Liver (tissue), 9 donors: ENCODE data around the gene CPA2. TPM values are rescaled to one million over a fixed set of nuclear protein-coding genes. Genes with fewer than 3 reads are reported as not detected.

Source experiments
- DNase-seq: peaks from one replicate; pipeline ENCODE4 v3.0.0-alpha.2; 2017; ENCODE audit warnings: low spot score
- H3K27ac ChIP-seq, 2 donors: one replicate each; pipeline ENCODE4 v1.7.0; 2013; ENCODE audit warnings: inconsistent platforms in 2 of 2, low read length in 2 of 2, control low read depth in 1 of 2, low read depth in 1 of 2, mild to moderate bottlenecking in 1 of 2
- H3K27me3 ChIP-seq, 4 donors: one replicate each; pipeline versions ENCODE4 v1.6.1 to v1.7.0; 2013; ENCODE audit warnings: low read length in 3 of 4, inconsistent platforms in 1 of 4, mild to moderate bottlenecking in 1 of 4, moderate library complexity in 1 of 4; ENCODE audit not compliant: control insufficient read depth in 4 of 4, insufficient read depth in 4 of 4
- H3K36me3 ChIP-seq, 4 donors: one replicate each; pipeline versions ENCODE4 v1.6.1 to v1.7.0; 2013; ENCODE audit warnings: low read length in 3 of 4, mild to moderate bottlenecking in 3 of 4, low read depth in 1 of 4, moderate library complexity in 1 of 4; ENCODE audit not compliant: control insufficient read depth in 4 of 4, insufficient read depth in 3 of 4
- H3K4me1 ChIP-seq, 4 donors: one replicate each; pipeline versions ENCODE4 v1.6.1 to v1.7.0; 2013; ENCODE audit warnings: low read length in 3 of 4, mild to moderate bottlenecking in 3 of 4, moderate library complexity in 1 of 4; ENCODE audit not compliant: control insufficient read depth in 4 of 4, insufficient read depth in 4 of 4
- H3K4me3 ChIP-seq, 3 donors: one replicate each; pipeline versions ENCODE4 v1.6.1 to v1.7.0; 2013; ENCODE audit warnings: low read length in 3 of 3, control low read depth in 1 of 3, low read depth in 1 of 3, mild to moderate bottlenecking in 1 of 3
- H3K9ac ChIP-seq, 2 donors: one replicate each; pipeline ENCODE4 v1.7.0; 2013; ENCODE audit warnings: low read length in 2 of 2, mild to moderate bottlenecking in 2 of 2, moderate library complexity in 2 of 2, control low read depth in 1 of 2, low read depth in 1 of 2
- H3K9me3 ChIP-seq, 4 donors: one replicate each; pipeline versions ENCODE4 v1.6.1 to v1.7.0; 2013; ENCODE audit warnings: low read length in 3 of 4; ENCODE audit not compliant: control insufficient read depth in 4 of 4
- EGR1 ChIP-seq, 2 donors: IDR thresholded peaks; 2 replicates each; pipeline ENCODE4 v1.6.1; 2016 to 2018; ENCODE audit warnings: antibody characterized with exemption in 2 of 2, low read depth in 2 of 2
- FOXA1 ChIP-seq: IDR thresholded peaks from 2 replicates; pipeline ENCODE4 v1.6.1; 2016; ENCODE audit warnings: antibody characterized with exemption
- FOXA2 ChIP-seq: IDR thresholded peaks from 2 replicates; pipeline ENCODE4 v1.6.1; 2016; ENCODE audit warnings: antibody characterized with exemption
- GABPA ChIP-seq, 2 donors: IDR thresholded peaks in 1 of 2; conservative IDR thresholded peaks in 1 of 2; 2 replicates each; pipeline ENCODE4 v1.6.1; 2016; ENCODE audit warnings: antibody characterized with exemption in 2 of 2, mild to moderate bottlenecking in 1 of 2, moderate library complexity in 1 of 2
- HNF4A ChIP-seq, 2 donors: conservative IDR thresholded peaks; 2 replicates each; pipeline ENCODE4 v1.6.1; 2016; ENCODE audit warnings: antibody characterized with exemption in 2 of 2, mild to moderate bottlenecking in 2 of 2
- HNF4G ChIP-seq: IDR thresholded peaks from 2 replicates; pipeline ENCODE4 v1.6.1; 2016; ENCODE audit warnings: antibody characterized with exemption
- JUND ChIP-seq, 2 donors: IDR thresholded peaks; 2 replicates each; pipeline ENCODE4 v1.6.1; 2016; ENCODE audit warnings: antibody characterized with exemption in 2 of 2
- MAX ChIP-seq: IDR thresholded peaks from 2 replicates; pipeline ENCODE4 v1.6.1; 2016; ENCODE audit warnings: antibody characterized with exemption
- NR2F2 ChIP-seq: IDR thresholded peaks from 2 replicates; pipeline ENCODE4 v1.6.1; 2016; ENCODE audit warnings: antibody characterized with exemption
- RAD21 ChIP-seq, 2 donors: IDR thresholded peaks; 2 replicates each; pipeline ENCODE4 v1.6.1; 2016; ENCODE audit warnings: antibody characterized with exemption in 2 of 2, mild to moderate bottlenecking in 2 of 2
- SP1 ChIP-seq: IDR thresholded peaks from 2 replicates; pipeline ENCODE4 v1.6.1; 2018; ENCODE audit warnings: antibody characterized with exemption, mild to moderate bottlenecking
- TAF1 ChIP-seq: conservative IDR thresholded peaks from 2 replicates; pipeline ENCODE4 v1.6.1; 2016; ENCODE audit warnings: antibody characterized with exemption, mild to moderate bottlenecking
- YY1 ChIP-seq: IDR thresholded peaks from 2 replicates; pipeline ENCODE4 v1.6.1; 2016; ENCODE audit warnings: antibody characterized with exemption, mild to moderate bottlenecking
- ZBTB33 ChIP-seq: IDR thresholded peaks from 2 replicates; pipeline ENCODE4 v1.6.1; 2016; ENCODE audit warnings: antibody characterized with exemption
- WGBS: extraction: QIAGEN DNeasy Blood & Tissue Kit; methylation state at CpG from one replicate; pipeline ENCODE4 v1.1.7; 2013; 5-methylcytosine and 5-hydroxymethylcytosine counted together
- polyA plus RNA-seq, 2 donors: library from polyadenylated mRNA; stranded (reverse) in 1 of 2; unstranded in 1 of 2; fragments of 200-250 nt in 1 of 2; fragments of >200 nt in 1 of 2; fragmentation: Nextera tagmentation in 1 of 2; extraction: Ambion mirVana in 1 of 2; gene quantifications; one replicate each; pipeline versions ENCODE4 v1.2.1 to v1.2.3, GENCODE V29; 2013 to 2015
- total RNA-seq, 2 donors: library from RNA; depleted of rRNA; stranded (reverse); fragments of >200 nt; gene quantifications; one replicate each; pipeline ENCODE4 v1.2.3, GENCODE V29; 2014
- TF ChIP-seq, protein P1 (sequence below): fragments of 150-350 bp; IDR thresholded peaks from 2 replicates; pipeline ENCODE4 v1.5.1; 2017; ENCODE audit warnings: improper control_type of control experiment, low read depth, low read length; ENCODE audit not compliant: missing input control
- TF ChIP-seq, protein P2 (sequence below): IDR thresholded peaks from 2 replicates; pipeline ENCODE4 v1.6.1; 2016; ENCODE audit warnings: antibody characterized with exemption, mild to moderate bottlenecking
- TF ChIP-seq, protein P3 (sequence below): IDR thresholded peaks from 2 replicates; pipeline ENCODE4 v1.6.1; 2016; ENCODE audit warnings: antibody characterized with exemption
- donor health status: healthy.
- donor health status: healthy.
- donor health status: healthy.
- donor health status: healthy.
- donor health status: healthy.

The CPA2 gene
- total and polyA plus RNA-seq, 4 donors, result not detected

DNA sequence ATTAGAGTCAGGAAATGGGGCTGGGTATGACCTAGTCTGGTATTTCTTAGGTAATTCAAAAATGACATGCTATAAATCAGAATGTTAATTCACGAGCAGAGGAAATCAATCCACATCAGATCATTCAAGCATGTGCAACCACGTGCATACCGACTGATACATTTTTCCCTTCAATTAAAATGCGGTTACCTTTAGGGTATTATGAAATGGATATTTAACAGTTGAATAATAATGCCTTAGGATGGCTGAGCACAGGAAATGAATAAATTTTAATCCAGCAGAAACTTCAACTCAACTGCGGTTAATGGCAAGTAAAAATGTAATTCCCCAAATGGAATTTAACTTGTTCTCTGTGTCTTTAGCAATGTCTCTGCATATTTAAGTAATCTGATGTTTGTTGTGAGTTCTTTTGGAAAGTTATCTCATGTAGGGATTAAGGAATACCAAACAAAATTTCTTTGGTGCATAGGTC lies 9.2 kb downstream of the CPA2 start:
- no peak overlapping the region for H3K4me3 ChIP-seq
- H3K9me3 ChIP-seq, result peaks cover 0 to 3% (median 0%) of the 10 kb centered on the region in 4 donors
- TF ChIP-seq JUND (IDR thresholded peaks at IDR 0.05) (no peak), NR2F2 (no peak), EGR1 (IDR thresholded peaks at IDR 0.05; ENCODE audit: low read depth in 2 of 2) (no peak), GABPA (IDR thresholded peaks at IDR 0.05 in 1 of 2, conservative IDR thresholded peaks at IDR 0.05 in 1 of 2) (no peak), TAF1 (no peak), YY1 (no peak), SP1 (no peak)
- TF ChIP-seq, protein P1, sequence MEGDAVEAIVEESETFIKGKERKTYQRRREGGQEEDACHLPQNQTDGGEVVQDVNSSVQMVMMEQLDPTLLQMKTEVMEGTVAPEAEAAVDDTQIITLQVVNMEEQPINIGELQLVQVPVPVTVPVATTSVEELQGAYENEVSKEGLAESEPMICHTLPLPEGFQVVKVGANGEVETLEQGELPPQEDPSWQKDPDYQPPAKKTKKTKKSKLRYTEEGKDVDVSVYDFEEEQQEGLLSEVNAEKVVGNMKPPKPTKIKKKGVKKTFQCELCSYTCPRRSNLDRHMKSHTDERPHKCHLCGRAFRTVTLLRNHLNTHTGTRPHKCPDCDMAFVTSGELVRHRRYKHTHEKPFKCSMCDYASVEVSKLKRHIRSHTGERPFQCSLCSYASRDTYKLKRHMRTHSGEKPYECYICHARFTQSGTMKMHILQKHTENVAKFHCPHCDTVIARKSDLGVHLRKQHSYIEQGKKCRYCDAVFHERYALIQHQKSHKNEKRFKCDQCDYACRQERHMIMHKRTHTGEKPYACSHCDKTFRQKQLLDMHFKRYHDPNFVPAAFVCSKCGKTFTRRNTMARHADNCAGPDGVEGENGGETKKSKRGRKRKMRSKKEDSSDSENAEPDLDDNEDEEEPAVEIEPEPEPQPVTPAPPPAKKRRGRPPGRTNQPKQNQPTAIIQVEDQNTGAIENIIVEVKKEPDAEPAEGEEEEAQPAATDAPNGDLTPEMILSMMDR, result no peak
- TF ChIP-seq, protein P2, sequence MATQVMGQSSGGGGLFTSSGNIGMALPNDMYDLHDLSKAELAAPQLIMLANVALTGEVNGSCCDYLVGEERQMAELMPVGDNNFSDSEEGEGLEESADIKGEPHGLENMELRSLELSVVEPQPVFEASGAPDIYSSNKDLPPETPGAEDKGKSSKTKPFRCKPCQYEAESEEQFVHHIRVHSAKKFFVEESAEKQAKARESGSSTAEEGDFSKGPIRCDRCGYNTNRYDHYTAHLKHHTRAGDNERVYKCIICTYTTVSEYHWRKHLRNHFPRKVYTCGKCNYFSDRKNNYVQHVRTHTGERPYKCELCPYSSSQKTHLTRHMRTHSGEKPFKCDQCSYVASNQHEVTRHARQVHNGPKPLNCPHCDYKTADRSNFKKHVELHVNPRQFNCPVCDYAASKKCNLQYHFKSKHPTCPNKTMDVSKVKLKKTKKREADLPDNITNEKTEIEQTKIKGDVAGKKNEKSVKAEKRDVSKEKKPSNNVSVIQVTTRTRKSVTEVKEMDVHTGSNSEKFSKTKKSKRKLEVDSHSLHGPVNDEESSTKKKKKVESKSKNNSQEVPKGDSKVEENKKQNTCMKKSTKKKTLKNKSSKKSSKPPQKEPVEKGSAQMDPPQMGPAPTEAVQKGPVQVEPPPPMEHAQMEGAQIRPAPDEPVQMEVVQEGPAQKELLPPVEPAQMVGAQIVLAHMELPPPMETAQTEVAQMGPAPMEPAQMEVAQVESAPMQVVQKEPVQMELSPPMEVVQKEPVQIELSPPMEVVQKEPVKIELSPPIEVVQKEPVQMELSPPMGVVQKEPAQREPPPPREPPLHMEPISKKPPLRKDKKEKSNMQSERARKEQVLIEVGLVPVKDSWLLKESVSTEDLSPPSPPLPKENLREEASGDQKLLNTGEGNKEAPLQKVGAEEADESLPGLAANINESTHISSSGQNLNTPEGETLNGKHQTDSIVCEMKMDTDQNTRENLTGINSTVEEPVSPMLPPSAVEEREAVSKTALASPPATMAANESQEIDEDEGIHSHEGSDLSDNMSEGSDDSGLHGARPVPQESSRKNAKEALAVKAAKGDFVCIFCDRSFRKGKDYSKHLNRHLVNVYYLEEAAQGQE, result no peak
- peaks cover 0 to 10% (median 0%) of the 10 kb centered on the region in 4 donors for H3K4me1 ChIP-seq
- 80% methylated on average over 5 of the region's 5 CpGs for WGBS
- H3K27ac ChIP-seq, result no peak overlapping the region
- DNase-seq, result no peak
- no peaks in the 10 kb centered on the region for H3K36me3 ChIP-seq
- H3K27me3 ChIP-seq, result peaks cover 0 to 14% (median 4%) of the 10 kb centered on the region in 4 donors
- H3K9ac ChIP-seq, result no peak overlapping the region

DNA sequence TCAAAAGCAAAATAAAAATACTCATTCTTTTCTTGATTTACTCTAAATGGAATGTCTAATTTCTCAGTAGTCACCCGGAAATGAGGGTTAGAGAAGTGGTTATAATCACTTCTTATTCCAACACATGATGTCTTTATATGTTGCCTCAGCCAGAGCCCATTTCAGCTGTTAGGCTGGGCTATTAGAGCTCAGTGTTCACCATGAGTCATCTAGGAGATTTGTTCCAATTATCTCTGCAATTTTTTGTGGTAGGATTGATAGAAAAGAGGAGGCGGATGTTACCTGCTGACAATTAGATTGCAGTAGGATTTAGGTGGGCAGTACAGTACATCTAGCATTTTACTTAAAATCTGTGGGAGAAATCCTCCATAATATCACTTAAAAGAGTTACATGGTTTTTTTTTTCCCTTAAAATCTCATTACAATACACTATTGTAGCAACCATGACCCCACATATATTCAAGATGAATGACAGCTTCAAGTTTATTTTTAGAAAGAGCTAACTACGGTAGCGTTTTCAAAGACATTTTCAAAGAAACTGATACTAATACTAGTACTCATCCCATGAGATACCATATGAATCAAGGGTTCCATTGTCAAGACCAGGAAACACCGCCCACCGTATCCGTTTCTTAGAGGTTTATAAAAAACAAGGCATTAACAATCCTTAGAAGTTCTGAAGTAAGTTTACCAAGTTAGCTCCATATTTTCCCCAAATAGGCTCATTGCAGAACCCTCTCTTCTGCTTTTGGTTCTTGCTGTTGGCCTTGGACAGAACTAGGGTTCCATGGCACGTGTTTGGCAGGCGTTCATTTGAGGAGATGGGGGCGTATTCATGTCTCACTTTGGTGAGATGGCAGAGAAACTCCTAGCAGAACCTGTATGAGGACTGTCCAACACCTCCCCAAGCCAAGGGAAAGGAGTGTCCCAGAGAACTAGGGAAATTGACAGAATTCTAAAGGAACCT lies 10.4 kb downstream of the CPA2 start:
- Histone ChIP-seq H3K36me3 (no peaks in the 10 kb centered on the region), H3K27me3 (peaks cover 0 to 14% (median 4%) of the 10 kb centered on the region in 4 donors), H3K4me3 (no peak overlapping the region), H3K4me1 (peaks cover 0 to 10% (median 0%) of the 10 kb centered on the region in 4 donors), H3K9me3 (peaks cover 0 to 3% (median 0%) of the 10 kb centered on the region in 4 donors), H3K27ac (no peak overlapping the region), H3K9ac (no peak overlapping the region)
- WGBS, result 83% methylated on average over 10 of the region's 10 CpGs
- DNase-seq, result no peak
- TF ChIP-seq RAD21 (IDR thresholded peaks at IDR 0.05) (no peak), GABPA (IDR thresholded peaks at IDR 0.05 in 1 of 2, conservative IDR thresholded peaks at IDR 0.05 in 1 of 2) (no peak), TAF1 (no peak), HNF4A (conservative IDR thresholded peaks at IDR 0.05) (no peak), MAX (no peak), SP1 (no peak), HNF4G (no peak), FOXA1 (no peak), ZBTB33 (no peak), FOXA2 (no peak), NR2F2 (no peak), YY1 (no peak), JUND (IDR thresholded peaks at IDR 0.05) (no peak), EGR1 (IDR thresholded peaks at IDR 0.05; ENCODE audit: low read depth in 2 of 2) (no peak)
- TF ChIP-seq, protein P1, result no peak
- TF ChIP-seq, protein P3, sequence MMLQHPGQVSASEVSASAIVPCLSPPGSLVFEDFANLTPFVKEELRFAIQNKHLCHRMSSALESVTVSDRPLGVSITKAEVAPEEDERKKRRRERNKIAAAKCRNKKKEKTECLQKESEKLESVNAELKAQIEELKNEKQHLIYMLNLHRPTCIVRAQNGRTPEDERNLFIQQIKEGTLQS, result no peak
